Measurements from ENCODE around the gene WWOX. TPM values are rescaled to one million over a fixed set of nuclear protein-coding genes. Genes with fewer than 3 reads are reported as not detected.

WWOX gene
- total RNA-seq, 1 donor: 24.2 TPM

- H3K4me3 ChIP-seq (ENCODE audit: low read depth, low read length): no peak overlapping the region
- DNase-seq (ENCODE audit: low read depth): no peak
- no peak for TF ChIP-seq CTCF (IDR thresholded peaks at IDR 0.05; ENCODE audit: insufficient read depth, low read length)
Observed at GRCh38 chr16:78773291-78773702, 673.8 kb downstream of the WWOX start.

GRCh38 chr16:78773706-78774105, 674.3 kb downstream of the WWOX start:
- TF ChIP-seq CTCF (IDR thresholded peaks at IDR 0.05; ENCODE audit: insufficient read depth, low read length): no peak
- DNase-seq (ENCODE audit: low read depth): no peak

GRCh38 chr16:78775161-78775561, 675.7 kb downstream of the WWOX start:
- DNase-seq (ENCODE audit: low read depth): no peak
- no peak for TF ChIP-seq CTCF (IDR thresholded peaks at IDR 0.05; ENCODE audit: insufficient read depth, low read length)
- H3K4me3 ChIP-seq (ENCODE audit: low read depth, low read length): no peak overlapping the region

More at GRCh38 chr16:78773706-78774105, 674.3 kb downstream of the WWOX start:
- H3K4me3 ChIP-seq (ENCODE audit: low read depth, low read length): no peak overlapping the region

GRCh38 chr16:78778101-78779004, 678.9 kb downstream of the WWOX start:
- no peak for DNase-seq (ENCODE audit: low read depth)
- no peak for TF ChIP-seq CTCF (IDR thresholded peaks at IDR 0.05; ENCODE audit: insufficient read depth, low read length)
- H3K4me3 ChIP-seq (ENCODE audit: low read depth, low read length): no peak overlapping the region

GRCh38 chr16:78780808-78781207, 681.4 kb downstream of the WWOX start:
- no peak for DNase-seq (ENCODE audit: low read depth)
- TF ChIP-seq CTCF (IDR thresholded peaks at IDR 0.05; ENCODE audit: insufficient read depth, low read length): no peak

GRCh38 chr16:78782572-78782971, 683.1 kb downstream of the WWOX start:
- DNase-seq (ENCODE audit: low read depth): no peak
- TF ChIP-seq CTCF (IDR thresholded peaks at IDR 0.05; ENCODE audit: insufficient read depth, low read length): no peak
- no peak overlapping the region for H3K4me3 ChIP-seq (ENCODE audit: low read depth, low read length)

More at GRCh38 chr16:78780808-78781207, 681.4 kb downstream of the WWOX start:
- H3K4me3 ChIP-seq (ENCODE audit: low read depth, low read length): no peak overlapping the region
